ENCODE measurements around the gene GPBP1.
"Not testable (repeated sequence)": the region's sequence is repeated elsewhere in the genome, so short reads cannot be mapped to it uniquely, and the experiment has no call there.

Gene GPBP1

GRCh38 chr5:57215629-57216195 lies 41.9 kb downstream of the GPBP1 start:
- peak; percentile 18 to 29 for DNase-seq

DNA sequence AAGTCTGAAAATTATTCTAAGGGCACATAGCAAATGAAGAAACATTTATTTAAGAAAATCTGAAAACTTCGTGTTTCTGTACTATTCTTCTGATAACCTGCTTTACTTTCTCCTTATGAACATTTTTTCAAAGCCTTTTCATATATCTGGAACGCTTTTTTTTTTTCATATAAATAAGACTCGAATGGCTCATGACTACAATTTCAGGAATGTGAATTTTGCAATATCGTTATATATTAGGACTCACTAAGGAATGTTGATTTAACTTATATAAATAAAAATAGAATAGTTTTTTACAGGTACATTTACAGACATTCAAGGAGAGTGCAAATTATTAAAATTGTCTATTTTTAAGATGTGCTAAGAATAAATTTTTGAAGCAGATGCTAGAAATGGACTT lies 42.9 kb downstream of the GPBP1 start:
- no peak for DNase-seq

DNA sequence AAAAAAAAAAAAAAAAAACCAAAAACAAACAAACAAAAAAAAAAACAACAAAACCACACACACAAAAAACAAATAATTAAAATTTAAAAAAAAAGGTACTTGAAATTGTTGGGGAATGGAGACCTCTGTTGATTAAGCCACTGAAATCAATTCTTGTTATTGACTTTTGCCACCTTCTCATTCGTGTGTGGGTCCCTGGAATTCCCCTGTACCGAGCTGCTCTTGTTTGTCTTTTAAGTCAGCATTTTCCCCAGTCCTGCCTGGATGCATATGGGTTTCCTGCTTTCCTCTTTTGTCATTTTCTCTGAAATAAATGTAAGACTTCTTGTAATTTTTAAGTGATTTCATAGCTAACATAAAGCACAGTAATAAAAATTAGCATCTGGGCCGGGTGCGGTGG lies 45.5 kb downstream of the GPBP1 start:
- no peak for DNase-seq

- peak; percentile 39 to 95 for DNase-seq
These were observed 47.2 kb downstream of the GPBP1 start for GRCh38 chr5:57221049-57221568.

GRCh38 chr5:57225553-57225952 lies 51.7 kb downstream of the GPBP1 start:
- DNase-seq: no peak

- no peak for DNase-seq
These were observed 55.5 kb downstream of the GPBP1 start for GRCh38 chr5:57229313-57229712.

DNA sequence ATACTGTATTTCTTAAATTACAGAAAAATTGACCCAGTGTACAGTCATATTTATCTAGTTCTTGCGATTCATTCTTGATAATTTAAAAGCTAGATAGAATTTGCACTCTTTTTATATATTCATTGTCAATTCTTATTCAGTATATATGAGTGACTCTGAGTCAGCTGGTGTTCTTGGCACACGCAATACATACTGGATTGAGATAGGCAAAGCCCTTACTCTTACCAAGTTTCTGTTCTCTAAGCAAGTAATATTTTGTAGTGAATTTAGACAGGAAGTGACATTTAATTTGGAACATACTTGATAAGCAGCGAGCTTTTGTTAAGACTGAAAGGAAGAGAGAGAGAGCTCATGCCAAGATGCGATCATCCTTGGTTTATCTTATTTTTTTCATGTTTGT lies 57.7 kb downstream of the GPBP1 start:
- no peak for DNase-seq

GRCh38 chr5:57232293-57233033 lies 58.6 kb downstream of the GPBP1 start:
- DNase-seq: no peak

DNA sequence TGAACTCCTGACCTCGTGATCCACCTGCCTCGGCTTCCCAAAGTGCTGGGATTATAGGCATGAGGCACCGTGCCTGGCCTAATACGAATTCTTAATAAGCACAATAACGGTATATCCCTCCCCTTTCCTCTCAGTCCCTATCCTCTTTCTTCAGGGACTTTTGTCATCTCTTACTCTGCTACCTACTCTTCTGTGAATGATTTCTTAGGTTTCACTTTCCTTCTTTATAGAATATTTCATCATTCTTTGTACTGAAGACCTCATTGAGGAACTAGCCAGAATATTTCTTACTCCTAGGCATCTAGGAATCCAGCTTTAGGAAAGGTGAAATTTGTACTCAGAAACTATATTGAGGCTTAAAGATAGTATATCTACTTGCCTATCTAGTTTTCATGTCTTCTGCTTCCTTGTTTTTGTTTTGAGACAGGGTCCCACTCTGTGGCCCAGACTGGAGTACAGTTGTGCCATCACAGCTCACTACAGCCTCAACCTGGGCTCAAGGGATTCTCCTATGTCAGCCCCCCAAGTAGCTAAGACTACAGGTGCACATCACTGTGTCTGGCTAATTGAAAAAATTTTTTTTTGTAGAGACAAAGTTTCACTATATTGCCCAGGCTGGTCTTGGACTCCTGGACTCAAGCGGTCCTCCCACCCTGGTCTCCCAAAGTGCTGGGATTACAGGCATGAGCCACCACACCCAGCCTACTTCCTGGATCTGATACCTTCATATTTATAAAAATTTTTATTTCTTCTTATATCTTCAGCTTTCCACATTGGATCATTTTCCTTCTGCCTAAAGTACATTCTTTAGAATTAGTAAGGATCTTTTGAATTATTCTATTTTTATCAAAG lies 69.7 kb downstream of the GPBP1 start:
- peak; percentile 66 to 69 for DNase-seq

DNA sequence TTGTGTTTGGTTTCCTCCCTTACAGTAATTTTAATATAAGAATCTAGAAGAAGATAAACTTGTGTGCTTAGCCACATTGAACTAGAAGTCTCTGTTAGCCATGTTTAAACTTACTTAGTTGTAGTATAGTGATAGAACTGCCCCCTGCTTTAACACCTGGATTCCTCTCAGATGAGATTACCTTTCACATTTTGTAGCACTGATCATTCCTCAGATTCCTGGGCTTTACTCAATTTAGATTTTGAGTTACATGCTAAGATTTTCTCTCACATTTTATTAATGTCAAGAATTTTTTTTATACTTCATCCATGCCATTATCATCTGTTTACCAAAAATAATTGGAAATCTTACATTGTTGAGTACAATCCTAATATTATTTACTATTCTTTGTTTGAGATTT lies 70.5 kb downstream of the GPBP1 start:
- no peak for DNase-seq

GRCh38 chr5:57246426-57246825 lies 72.6 kb downstream of the GPBP1 start:
- no peak for DNase-seq

- DNase-seq: no peak
These were observed 73.9 kb downstream of the GPBP1 start for GRCh38 chr5:57247765-57248164.

DNA sequence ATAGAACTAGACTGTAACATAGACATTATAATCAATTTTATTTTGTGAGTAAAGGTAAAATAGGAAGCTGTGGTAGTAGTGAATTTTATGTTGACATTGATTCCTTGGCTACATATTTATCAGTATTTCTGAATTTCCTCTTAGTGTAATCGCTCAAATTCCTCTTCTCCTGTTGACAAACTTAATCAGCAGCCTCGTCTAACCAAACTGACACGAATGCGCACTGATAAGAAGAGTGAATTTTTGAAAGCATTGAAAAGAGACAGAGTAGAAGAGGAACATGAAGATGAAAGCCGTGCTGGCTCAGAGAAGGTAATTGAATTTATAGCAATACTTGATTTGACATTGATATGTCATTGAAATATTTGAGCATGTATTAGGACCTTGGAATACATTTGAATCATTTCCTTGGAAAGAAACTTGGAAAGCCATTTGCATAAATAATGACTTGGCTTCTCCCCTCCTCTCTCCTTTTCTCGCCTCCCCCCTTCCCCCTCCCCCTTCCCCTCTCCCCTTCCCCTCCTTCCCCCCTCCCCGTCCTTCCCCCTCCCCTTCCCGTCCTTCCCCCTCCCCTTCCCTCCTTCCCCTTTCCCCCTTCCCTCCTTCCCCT lies 75.5 kb downstream of the GPBP1 start:
- DNase-seq: no peak

DNA sequence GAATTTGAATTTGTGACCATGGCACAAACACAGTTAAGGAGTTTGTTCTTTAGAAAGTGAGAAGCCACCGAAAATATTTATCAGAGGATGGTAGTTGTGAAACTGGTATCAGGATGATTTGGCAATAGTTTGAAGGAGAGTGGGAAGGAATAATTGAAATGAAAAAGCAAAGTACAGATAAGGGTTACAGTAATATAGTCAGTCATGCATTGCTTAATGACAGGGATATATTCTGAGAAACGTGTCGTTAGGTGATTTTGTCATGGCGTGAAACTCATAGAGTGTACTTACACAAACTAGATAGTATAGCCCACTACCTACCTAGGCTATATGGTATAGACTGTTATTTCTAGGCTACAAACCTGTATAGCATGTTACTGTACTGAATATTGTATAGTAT lies 84.2 kb downstream of the GPBP1 start:
- no peak for DNase-seq

DNA sequence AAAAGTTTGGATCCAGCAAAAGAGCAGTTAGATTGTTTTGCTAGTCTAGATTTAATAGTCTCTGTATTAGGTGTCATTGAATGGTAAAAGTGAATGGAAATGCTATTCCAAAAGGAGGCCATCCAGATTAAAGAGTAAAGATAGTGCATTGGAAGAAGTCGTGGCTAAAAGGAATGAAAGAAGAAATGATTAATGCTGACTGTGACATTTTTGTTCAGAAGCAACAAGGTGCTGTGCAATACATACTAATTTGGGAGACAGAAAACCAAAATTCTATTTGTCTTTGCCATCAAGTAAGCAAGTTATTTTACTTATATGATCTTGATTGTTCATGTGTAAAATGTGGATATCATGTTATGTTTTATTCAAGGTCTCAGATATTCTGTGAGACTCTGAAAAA lies 85.1 kb downstream of the GPBP1 start:
- DNase-seq: no peak

GRCh38 chr5:57259704-57260103 lies 85.8 kb downstream of the GPBP1 start:
- no peak for DNase-seq

GRCh38 chr5:57262541-57262940 lies 88.7 kb downstream of the GPBP1 start:
- DNase-seq: peak; percentile 27 to 57

DNA sequence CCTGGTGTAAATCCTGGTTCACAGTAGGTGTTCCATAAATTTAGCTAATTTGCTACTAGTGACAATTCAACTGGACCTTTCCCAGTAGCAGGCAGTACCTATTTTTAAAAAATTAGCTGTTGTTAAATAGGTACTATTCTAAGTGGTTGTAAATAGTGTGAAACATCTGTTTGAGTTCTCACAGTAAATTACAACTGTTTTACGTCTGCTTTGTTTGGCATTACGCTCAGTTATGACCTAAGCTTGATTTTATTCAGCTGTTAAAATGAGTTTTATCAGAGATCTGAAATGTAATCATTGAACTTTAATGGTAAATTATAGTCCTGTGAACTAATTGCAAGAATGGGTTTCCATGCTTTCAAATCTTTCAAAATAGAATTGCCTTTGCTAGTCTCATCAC lies 93.9 kb downstream of the GPBP1 start:
- DNase-seq: no peak

DNA sequence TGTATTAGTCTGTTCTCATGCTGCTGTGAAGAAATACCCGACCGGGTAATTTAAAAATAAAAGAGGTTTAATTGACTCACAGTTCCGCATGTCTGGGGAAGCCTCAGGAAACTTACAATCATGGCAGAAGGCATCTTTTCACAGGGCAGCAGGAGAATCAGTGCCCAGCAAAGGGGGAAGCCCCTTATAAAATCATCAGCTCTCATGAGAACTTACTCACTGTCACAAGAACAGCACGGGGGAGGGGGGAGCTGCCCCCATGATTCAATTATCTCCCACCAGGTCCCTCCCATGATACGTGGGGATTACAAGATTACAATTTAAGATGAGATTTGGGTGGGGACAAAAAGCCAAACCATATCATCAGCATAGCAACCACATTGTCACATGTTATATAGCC lies 102.5 kb downstream of the GPBP1 start:
- DNase-seq: peak; percentile 60 to 62

GRCh38 chr5:57277085-57277484 lies 103.2 kb downstream of the GPBP1 start:
- peak in 1 of 2 donors; percentile 15 for DNase-seq

DNA sequence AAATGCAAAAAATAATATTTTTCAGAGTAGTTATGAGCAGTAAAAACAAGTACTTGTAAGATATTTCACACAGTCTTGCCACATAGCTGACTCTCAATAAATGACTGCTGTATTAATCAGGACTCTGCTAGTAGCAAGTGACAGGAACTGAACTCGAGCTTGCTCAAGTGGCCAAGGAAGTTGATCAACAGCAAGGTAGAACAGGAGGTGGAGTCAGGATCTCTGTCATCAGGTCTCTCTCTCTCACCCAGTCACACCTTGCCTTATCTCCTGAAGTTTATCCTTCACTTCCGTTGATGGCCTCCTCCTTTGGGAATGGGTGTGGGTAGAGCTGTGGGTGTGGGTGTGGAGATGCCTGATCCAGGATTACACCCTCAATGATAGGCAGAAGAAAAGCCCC lies 107.0 kb downstream of the GPBP1 start:
- DNase-seq: no peak

DNA sequence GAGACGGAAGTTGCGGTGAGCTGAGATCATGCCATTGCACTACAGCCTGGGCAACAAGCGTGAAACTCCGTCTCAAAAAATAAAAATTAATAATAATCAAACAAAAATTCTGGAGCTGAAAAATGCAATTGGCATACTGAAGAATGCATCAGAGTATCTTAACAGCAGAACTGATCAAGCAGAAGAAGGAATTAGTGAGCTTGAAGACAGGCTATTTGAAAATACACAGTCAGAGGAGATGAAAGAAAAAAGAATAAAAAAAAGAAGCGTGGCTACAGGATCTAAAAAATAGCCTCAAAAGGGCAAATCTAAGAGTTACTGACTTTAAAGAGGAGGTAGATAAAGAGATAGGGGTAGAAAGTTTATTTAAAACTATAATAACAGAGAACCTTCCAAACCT lies 111.2 kb downstream of the GPBP1 start:
- not testable (repeated sequence) for DNase-seq

DNA sequence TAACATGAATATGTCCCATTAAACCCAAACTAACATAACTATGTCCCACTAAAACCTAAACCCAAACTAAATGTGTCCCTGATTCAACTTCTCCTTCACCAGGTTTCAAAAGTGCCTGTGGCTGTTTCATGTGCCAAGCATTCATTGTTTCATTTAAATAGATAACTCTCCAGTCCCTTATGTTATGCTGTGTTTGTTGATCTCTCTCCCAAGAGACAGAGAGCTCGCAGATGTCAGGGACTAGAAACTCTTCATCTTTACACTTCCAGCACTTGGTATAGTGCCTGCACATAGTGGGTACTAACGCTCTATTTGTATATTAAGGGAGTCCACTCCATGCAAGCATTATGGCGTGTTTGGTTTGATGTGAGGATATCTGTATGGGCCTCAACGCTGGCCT lies 118.0 kb downstream of the GPBP1 start:
- no peak for DNase-seq

Data from inflammatory macrophage treated with lipopolysaccharide for 1 hour (primary cell).